ENCODE data around the gene PLB1. TPM values are rescaled to one million over a fixed set of nuclear protein-coding genes. Genes with fewer than 3 reads are reported as not detected.
A peak's percentile ranks its signal among the peaks of the same experiment; 100 is the strongest.

PLB1 gene
- total RNA-seq, 4 donors from 2014 or later = 1.1 to 6.5 (median 2.3) TPM

DNA sequence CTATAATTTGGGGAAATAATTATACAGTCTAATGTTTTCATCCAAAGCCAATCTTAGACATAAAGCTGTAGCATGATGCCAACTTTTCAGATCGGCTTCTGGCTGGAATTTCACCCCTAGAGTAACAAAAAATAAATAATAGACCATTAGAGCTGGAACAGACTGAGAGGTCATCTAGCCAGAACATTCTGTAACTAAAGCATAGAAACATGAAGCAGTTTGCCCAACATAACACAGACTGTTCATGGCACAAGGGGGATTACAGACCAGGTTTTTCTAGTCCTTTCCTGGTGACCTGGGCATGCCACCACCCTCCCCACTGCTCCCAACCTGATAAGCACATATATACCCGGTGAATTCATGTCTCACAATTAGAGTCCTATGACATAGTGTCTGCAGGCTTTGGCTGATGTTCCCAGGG, 139.3 kb downstream of the PLB1 start:
- WGBS, 2 donors = 64 to 74% methylated on average over 2 of the region's 2 CpGs
- H3K4me3 ChIP-seq = no peak overlapping the region
- intact Hi-C loops (cut with DNase I) = no loop called here
- TF ChIP-seq, protein P1, sequence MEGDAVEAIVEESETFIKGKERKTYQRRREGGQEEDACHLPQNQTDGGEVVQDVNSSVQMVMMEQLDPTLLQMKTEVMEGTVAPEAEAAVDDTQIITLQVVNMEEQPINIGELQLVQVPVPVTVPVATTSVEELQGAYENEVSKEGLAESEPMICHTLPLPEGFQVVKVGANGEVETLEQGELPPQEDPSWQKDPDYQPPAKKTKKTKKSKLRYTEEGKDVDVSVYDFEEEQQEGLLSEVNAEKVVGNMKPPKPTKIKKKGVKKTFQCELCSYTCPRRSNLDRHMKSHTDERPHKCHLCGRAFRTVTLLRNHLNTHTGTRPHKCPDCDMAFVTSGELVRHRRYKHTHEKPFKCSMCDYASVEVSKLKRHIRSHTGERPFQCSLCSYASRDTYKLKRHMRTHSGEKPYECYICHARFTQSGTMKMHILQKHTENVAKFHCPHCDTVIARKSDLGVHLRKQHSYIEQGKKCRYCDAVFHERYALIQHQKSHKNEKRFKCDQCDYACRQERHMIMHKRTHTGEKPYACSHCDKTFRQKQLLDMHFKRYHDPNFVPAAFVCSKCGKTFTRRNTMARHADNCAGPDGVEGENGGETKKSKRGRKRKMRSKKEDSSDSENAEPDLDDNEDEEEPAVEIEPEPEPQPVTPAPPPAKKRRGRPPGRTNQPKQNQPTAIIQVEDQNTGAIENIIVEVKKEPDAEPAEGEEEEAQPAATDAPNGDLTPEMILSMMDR (IDR thresholded peaks at IDR 0.05) = no peak
- TF ChIP-seq POLR2A (IDR thresholded peaks at IDR 0.05) = no peak
- no peaks in the 10 kb centered on the region for H3K36me3 ChIP-seq
- H3K9me3 ChIP-seq = no peaks in the 10 kb centered on the region
- H3K27me3 ChIP-seq = no peaks in the 10 kb centered on the region
- DNase-seq = no peak
- H3K27ac ChIP-seq = peak overlapping the region; percentile 78 to 93 (median 90)
- peaks cover 0 to 62% (median 35%) of the 10 kb centered on the region in 3 donors for H3K4me1 ChIP-seq

DNA sequence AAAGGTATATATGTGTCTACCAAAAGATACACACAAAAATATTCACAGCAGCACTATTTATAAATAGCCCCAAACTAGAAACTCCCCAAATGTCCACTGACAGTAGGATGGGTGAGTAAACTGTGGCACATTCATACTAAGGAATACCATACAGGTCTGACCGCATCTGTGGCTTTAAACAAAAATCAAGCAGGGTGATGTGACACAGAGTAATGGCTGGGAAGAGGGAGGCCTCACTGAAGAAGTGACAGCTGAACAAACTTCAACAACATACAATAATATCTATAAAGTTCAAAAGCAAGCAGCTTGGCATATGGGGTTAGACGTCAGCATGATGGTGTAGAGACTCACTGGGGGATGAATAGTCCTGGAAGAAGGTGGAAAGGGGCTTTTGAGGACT, 140.6 kb downstream of the PLB1 start:
- intact Hi-C loops (cut with DNase I) = no loop called here
- Histone ChIP-seq H3K4me3 (no peak overlapping the region), H3K36me3 (no peaks in the 10 kb centered on the region), H3K4me1 (peaks cover 0 to 57% (median 35%) of the 10 kb centered on the region in 3 donors), H3K27ac (peak overlapping the region; percentile 78 to 93 (median 90)), H3K27me3 (no peaks in the 10 kb centered on the region), H3K9me3 (no peaks in the 10 kb centered on the region)
- DNase-seq = no peak
- 83 to 90% methylated on average over 2 of the region's 2 CpGs for WGBS, 2 donors
- TF ChIP-seq, protein P1 (IDR thresholded peaks at IDR 0.05) = no peak
- no peak for TF ChIP-seq POLR2A (IDR thresholded peaks at IDR 0.05)

DNA sequence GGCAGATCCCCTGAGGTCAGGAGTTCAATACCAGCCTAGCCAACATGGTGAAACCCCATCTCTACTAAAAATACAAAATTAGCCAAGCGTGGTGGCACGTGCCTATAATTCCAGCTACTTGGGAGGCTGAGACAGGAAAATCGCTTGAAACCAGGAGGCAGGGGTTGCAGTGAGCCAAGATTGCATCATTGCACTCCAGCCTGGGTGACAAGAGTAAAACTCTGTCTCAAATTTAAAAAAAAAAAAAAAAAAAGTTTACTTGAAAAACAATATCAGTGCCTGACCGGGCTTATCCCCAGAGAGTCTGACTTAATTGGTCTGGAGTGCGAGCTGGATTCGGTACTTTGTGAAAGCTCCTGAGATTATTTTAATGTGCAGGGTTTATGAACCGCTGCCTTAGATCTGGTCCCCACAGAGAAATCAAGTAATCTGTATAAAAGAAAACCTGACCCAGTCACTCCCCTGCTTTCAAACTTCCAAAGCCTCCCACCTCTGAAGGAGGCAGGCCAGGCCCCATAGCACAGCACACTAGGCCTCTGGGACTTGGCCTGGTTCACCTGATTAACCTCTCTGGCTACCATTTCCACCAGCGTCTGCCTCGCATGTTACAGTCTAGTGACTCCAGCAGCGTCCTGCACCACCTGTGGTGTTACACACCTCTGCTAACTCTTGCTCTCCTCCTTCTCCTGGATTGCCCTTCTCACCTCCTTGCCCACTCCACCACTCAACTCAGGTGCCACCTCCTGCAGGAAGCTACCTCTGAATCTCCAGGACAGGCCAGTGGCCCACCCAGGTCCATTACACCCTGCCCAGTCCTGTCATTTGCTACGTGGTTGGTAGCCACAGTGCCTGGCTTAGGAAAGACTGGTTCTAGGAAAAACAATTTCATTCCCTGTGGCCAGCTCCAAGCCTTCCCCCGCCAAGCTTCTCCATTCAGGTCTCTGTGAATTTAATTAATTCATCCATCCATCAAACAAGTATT, 141.5 kb downstream of the PLB1 start:
- peak overlapping the region; percentile 78 to 93 (median 91) for H3K27ac ChIP-seq
- no peak for TF ChIP-seq POLR2A (IDR thresholded peaks at IDR 0.05)
- TF ChIP-seq, protein P1 (IDR thresholded peaks at IDR 0.05) = no peak
- intact Hi-C loops (cut with DNase I) = no loop called here
- WGBS, 2 donors = 64 to 79% methylated on average over 10 to 12 of the region's 12 CpGs
- peaks cover 0 to 54% (median 35%) of the 10 kb centered on the region in 3 donors for H3K4me1 ChIP-seq
- no peak for DNase-seq
- no peaks in the 10 kb centered on the region for H3K27me3 ChIP-seq
- H3K4me3 ChIP-seq = no peak overlapping the region
- no peaks in the 10 kb centered on the region for H3K36me3 ChIP-seq
- H3K9me3 ChIP-seq = no peaks in the 10 kb centered on the region

DNA sequence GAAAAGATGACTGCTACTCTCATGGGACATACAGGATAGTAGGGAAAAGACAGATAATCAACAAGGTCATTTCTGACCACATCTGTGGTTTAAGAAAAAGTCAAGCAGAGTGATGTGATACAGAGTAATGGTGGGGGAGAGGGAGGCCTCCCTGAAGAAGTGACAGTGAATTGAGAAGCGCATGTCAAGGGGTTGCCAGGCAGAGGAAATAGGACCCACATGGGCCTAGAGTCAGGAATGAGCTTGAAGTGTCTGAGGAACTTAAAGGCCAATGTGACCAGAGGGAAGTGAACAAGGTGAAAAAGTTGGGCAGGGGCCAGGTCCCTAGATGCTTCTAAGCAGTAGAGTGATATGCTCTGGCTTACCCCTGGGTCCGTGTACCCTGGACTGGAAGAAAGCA, 142.2 kb downstream of the PLB1 start:
- no peak for DNase-seq
- intact Hi-C loops (cut with DNase I) = no loop called here
- H3K4me1 ChIP-seq = peaks cover 0 to 55% (median 35%) of the 10 kb centered on the region in 3 donors
- H3K27me3 ChIP-seq = no peaks in the 10 kb centered on the region
- peak overlapping the region; percentile 60 to 93 (median 91) for H3K27ac ChIP-seq
- TF ChIP-seq POLR2A (IDR thresholded peaks at IDR 0.05) = no peak
- TF ChIP-seq, protein P1 (IDR thresholded peaks at IDR 0.05) = no peak
- H3K9me3 ChIP-seq = no peaks in the 10 kb centered on the region
- H3K36me3 ChIP-seq = no peaks in the 10 kb centered on the region
- no peak overlapping the region for H3K4me3 ChIP-seq
- WGBS, 2 donors = 70 to 76% methylated on average over 2 of the region's 2 CpGs

DNA sequence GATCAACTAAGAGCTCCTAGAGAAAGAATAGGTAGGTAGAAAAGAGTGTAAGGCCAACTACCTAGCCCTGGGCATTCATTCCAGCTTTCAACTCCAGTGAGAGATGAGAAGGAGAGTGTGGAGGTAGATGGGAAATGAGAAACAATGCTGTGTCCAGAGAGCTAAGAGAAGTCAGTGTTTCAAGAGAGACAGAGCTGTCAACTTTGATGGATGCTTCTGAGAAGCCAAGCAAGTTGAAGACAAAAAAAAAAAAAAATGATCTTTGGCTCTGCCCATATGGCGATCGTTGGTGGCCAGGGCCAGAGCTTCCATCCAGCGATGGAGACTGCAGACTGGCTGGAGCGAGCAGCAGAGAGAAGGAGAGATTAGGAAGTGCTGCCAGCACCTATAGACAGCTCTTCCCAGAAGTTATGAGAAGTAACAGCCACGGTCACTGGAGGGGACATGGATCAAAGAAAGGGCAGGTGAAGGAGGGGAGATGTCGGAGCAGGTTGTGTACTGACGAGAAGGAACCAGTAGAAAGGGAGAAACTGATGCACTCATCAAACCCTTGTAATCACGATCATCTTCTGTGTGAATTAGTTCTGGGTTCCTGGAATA, 143.3 kb downstream of the PLB1 start:
- Histone ChIP-seq H3K27me3 (no peaks in the 10 kb centered on the region), H3K4me3 (no peak overlapping the region), H3K4me1 (peaks cover 0 to 55% (median 37%) of the 10 kb centered on the region in 3 donors), H3K36me3 (no peaks in the 10 kb centered on the region), H3K27ac (peak overlapping the region in 2 of 4 donors; percentile 28 to 57), H3K9me3 (no peaks in the 10 kb centered on the region)
- 81 to 89% methylated on average over 8 of the region's 8 CpGs for WGBS, 2 donors
- no peak for DNase-seq
- intact Hi-C loops (cut with DNase I) = no loop called here
- TF ChIP-seq, protein P1 (IDR thresholded peaks at IDR 0.05) = no peak
- no peak for TF ChIP-seq POLR2A (IDR thresholded peaks at IDR 0.05)

All from esophagus squamous epithelium (tissue), 5 donors.